IPS-15b (cell line): ENCODE measurements around the gene KMT2C.
"Not testable (repeated sequence)": the region's sequence is repeated elsewhere in the genome, so short reads cannot be mapped to it uniquely, and the experiment has no call there.

ENCODE experiments used
- H3K27me3 ChIP-seq: one replicate; pipeline ENCODE4 v1.6.1; 2013; ENCODE audit warnings: low read length; ENCODE audit not compliant: control insufficient read depth, insufficient read depth
- H3K36me3 ChIP-seq: one replicate; pipeline ENCODE4 v1.6.1; 2013; ENCODE audit warnings: low read length; ENCODE audit not compliant: control insufficient read depth, insufficient read depth
- H3K4me1 ChIP-seq: one replicate; pipeline ENCODE4 v1.6.1; 2013; ENCODE audit warnings: mild to moderate bottlenecking, low read length; ENCODE audit not compliant: control insufficient read depth, insufficient read depth
- H3K4me3 ChIP-seq: one replicate; pipeline ENCODE4 v1.5.1; 2013; ENCODE audit warnings: low read depth, low read length
- H3K9ac ChIP-seq: one replicate; pipeline ENCODE4 v1.6.1; 2013; ENCODE audit warnings: low read depth, mild to moderate bottlenecking, low read length
- H3K9me3 ChIP-seq: one replicate; pipeline ENCODE4 v1.6.1; 2013; ENCODE audit warnings: mild to moderate bottlenecking, low read length; ENCODE audit not compliant: control insufficient read depth, insufficient read depth

Gene KMT2C

DNA sequence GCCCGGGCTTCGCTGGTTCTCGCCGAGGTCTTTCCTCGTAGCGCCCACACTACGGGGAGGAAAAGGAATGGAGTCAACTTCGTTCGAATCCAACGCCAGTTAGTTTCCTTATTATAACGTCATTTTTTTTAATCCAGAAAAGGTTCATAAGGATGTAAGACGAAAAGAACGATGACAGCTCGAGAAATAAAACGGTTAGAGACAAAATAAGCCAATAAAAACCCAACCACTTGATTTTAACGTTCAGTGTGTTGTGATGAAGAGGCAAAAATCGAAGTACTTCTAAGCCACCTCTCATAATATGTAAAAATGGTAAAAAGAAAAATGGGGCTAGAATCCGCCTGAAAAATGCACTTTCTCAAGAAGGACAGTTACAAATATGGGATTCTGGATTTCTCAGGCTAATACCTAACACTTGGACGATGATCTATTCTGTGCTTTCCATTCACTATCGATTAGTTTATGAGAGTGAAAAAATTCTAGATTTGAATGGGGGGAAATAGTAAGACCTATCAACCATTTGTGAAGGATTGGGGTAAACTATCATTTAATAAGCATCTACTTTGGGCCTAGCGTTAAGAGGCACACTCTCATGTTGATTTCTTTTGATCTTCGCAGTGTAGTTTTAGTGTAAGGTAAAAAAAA is 1.2 kb upstream of the KMT2C start:
- H3K27me3 ChIP-seq, H3K4me1 ChIP-seq, H3K9me3 ChIP-seq, H3K36me3 ChIP-seq: not testable (repeated sequence)
- Histone ChIP-seq H3K4me3 (peak overlapping the region; percentile 43), H3K9ac (peak overlapping the region; percentile 37)

- peak overlapping the region; percentile 48 for H3K4me3 ChIP-seq
- no peaks in the 10 kb centered on the region for H3K36me3 ChIP-seq
- H3K9ac ChIP-seq = peak overlapping the region; percentile 37
- peaks cover 5% of the 10 kb centered on the region for H3K27me3 ChIP-seq
- H3K9me3 ChIP-seq = no peaks in the 10 kb centered on the region
- peaks cover 4% of the 10 kb centered on the region for H3K4me1 ChIP-seq
Observed at GRCh38 chr7:152436111-152436930, 518 bp upstream of the KMT2C start.

DNA sequence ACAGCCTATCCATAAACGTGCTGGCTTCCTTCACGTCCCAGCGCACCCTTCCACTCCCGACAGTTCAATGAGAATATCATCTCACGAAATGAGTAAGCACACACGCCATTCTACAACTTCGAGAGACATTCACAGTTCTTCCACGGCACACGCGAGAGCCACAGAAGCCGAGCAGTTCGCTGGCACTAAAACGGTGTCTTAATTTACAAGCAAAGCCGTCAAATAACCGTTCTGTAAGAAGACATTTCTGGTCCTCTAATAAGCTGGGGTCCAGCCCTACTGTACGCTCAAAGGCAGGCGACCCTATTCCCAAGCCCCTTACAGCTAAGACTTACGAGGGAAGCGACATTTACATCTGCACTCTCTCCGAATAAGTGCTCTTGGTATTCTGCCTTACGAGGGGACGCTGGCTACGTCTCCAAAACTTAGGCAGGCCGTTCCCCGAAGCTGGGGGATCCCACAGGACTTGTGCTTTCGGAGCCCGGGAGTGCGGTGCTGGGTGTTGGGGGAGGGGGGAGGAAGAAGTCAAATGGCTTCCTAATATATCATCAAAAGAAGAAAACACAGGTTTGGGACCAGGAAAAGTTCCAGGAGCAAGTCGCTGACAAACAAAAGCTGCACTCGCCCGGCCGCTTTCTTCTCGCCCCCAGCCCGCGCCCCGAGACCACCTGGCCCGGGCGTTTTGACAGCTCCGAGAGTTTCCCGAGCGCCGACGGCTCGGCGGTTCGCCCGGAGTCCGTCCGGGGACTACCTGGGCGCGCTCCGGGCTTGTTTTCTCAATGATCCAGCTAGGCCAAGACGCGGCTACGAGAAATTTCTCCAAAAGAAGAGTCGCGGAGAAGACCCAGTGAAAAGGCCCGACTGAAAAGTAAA is 1.1 kb downstream of the KMT2C start:
- not testable (repeated sequence) for H3K36me3 ChIP-seq, H3K4me1 ChIP-seq, H3K27me3 ChIP-seq, H3K9me3 ChIP-seq
- H3K4me3 ChIP-seq = peak overlapping the region; percentile 86
- H3K9ac ChIP-seq = peak overlapping the region; percentile 54

- not testable (repeated sequence) for H3K36me3 ChIP-seq, H3K9me3 ChIP-seq, H3K4me1 ChIP-seq, H3K27me3 ChIP-seq
- Histone ChIP-seq H3K4me3 (peak overlapping the region; percentile 86), H3K9ac (peak overlapping the region; percentile 54)
Observed at GRCh38 chr7:152433721-152434490, 1.9 kb downstream of the KMT2C start.

- H3K36me3 ChIP-seq, H3K9ac ChIP-seq, H3K9me3 ChIP-seq, H3K4me3 ChIP-seq, H3K27me3 ChIP-seq: not testable (repeated sequence)
- peaks cover 12% of the 10 kb centered on the region for H3K4me1 ChIP-seq
Observed at GRCh38 chr7:152432735-152433134, 3.1 kb downstream of the KMT2C start.

DNA sequence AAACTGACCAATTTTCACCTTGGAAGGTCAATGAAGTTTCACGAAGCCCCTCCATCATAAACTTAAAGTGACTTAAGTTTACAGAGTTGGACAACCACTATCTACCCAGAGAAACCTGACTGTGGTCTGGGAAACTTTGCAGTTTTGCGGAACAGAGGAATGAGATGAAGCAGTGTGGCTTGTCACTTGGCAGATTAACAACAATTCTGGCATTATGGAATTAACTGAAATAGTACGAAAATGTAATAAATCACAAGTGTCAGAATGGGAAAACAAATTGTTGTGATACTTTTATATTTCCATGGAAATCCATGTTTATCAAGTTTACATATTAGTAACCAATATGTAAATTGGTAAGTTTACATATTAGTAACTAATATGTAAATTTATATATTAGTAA is 4.9 kb downstream of the KMT2C start:
- no peak overlapping the region for H3K4me3 ChIP-seq

DNA sequence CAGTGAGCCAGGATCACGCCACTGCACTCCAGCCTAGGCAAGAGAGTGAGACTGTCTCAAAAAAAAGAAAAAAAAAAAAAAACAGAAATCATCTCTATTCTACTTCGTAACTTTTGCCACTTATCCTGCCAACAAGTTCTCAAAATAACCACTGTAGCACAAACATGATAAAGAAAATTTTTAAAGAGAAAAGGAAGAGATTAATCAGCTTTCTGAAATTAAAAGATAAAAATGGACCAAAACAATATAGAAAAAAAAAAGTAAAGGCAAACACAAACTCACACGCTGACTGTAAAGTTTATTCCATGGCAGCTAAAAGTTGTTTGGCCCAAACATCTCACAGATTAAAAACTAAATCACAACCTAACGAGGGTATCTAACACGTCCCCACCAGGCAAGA is 5.7 kb downstream of the KMT2C start:
- H3K27me3 ChIP-seq, H3K9ac ChIP-seq, H3K36me3 ChIP-seq, H3K9me3 ChIP-seq, H3K4me3 ChIP-seq: not testable (repeated sequence)
- H3K4me1 ChIP-seq = peaks cover 14% of the 10 kb centered on the region

More for the DNA sequence above, 4.9 kb downstream of the KMT2C start:
- no peaks in the 10 kb centered on the region for H3K9me3 ChIP-seq
- H3K36me3 ChIP-seq = no peaks in the 10 kb centered on the region
- H3K4me1 ChIP-seq = peaks cover 12% of the 10 kb centered on the region
- no peaks in the 10 kb centered on the region for H3K27me3 ChIP-seq
- H3K9ac ChIP-seq = no peak overlapping the region

GRCh38 chr7:152424348-152425108 is 11.3 kb downstream of the KMT2C start:
- Histone ChIP-seq H3K9ac (no peak overlapping the region), H3K4me3 (no peak overlapping the region), H3K36me3 (no peaks in the 10 kb centered on the region), H3K27me3 (no peaks in the 10 kb centered on the region), H3K9me3 (no peaks in the 10 kb centered on the region), H3K4me1 (peaks cover 14% of the 10 kb centered on the region)

- no peak overlapping the region for H3K9ac ChIP-seq
- H3K27me3 ChIP-seq = no peaks in the 10 kb centered on the region
- no peaks in the 10 kb centered on the region for H3K36me3 ChIP-seq
- H3K4me1 ChIP-seq = peaks cover 11% of the 10 kb centered on the region
- H3K9me3 ChIP-seq = no peaks in the 10 kb centered on the region
- no peak overlapping the region for H3K4me3 ChIP-seq
Observed at GRCh38 chr7:152423991-152424347, 11.8 kb downstream of the KMT2C start.

GRCh38 chr7:152423171-152423570 is 12.6 kb downstream of the KMT2C start:
- H3K4me1 ChIP-seq, H3K9me3 ChIP-seq, H3K27me3 ChIP-seq, H3K36me3 ChIP-seq, H3K4me3 ChIP-seq, H3K9ac ChIP-seq: not testable (repeated sequence)

GRCh38 chr7:152420950-152421349 is 14.9 kb downstream of the KMT2C start:
- H3K9ac ChIP-seq, H3K27me3 ChIP-seq, H3K36me3 ChIP-seq, H3K4me3 ChIP-seq, H3K9me3 ChIP-seq, H3K4me1 ChIP-seq: not testable (repeated sequence)
